ENCODE measurements around the gene YDJC. TPM values are rescaled to one million over a fixed set of nuclear protein-coding genes. Genes with fewer than 3 reads are reported as not detected.

YDJC gene
- total and polyA plus RNA-seq, 2 of the 13 experiments (the other 11 are each of a cell fraction or from before 2014, with no cell fraction given): 15.3 to 32.0 TPM

DNA sequence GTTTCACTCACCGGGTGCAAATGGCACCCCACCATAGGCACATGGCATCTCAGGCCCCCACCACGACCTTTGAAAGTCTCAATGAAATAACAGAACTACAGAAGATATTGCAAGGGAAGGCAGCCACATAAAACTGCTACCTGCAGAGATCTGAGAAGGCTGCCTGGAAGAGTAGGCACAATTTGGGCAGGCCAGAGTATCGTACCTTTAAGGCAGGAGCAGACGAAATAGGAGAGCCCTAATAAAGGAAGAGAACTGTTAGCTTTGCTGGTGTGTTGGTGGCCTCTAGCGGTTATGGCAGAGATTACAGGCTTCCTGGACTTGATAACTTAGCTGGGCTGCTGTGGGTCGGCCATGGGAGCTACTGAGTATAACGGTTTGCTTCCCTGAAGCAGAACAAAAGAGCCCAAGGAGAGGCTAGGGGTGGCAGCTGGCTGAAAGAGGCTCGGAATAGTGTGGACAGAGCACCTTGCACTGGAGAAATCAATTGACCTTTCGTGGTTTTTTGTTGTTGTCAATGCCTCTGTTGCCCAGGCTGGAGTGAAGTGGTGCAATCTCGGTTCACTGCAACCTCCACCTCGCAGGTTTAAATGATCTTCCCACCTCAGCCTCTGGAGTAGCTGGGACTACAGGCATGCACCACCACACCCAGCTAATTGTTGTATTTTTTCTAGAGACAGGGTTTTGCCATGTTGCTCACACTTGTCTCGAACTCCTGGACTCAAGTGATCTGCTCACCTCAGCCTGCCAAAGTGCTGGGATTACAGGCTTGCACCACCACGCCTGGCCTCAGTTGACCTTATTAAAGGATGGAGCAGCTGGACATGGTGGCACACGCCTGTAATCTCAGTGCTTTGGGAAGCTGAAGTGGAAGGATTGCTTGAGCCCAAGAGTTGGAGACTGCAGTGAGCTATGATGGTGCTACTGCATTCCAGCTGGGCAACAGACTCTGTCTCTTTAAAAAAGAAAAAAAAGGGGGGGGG is 17.1 kb upstream of the YDJC start (continued):
- TF ChIP-seq ZNF263 (CRISPR knock-in tag; IDR thresholded peaks at IDR 0.05): 0 out of 2 replicates have a peak, but pooled peaks have one; percentile 14
- TF ChIP-seq ZNF629 (CRISPR knock-in tag; conservative IDR thresholded peaks at IDR 0.05): no peak
- TF ChIP-seq ELK4 (CRISPR knock-in tag; IDR thresholded peaks at IDR 0.05; ENCODE audit: borderline replicate concordance): no peak
- TF ChIP-seq ZNF143 (CRISPR knock-in tag; IDR thresholded peaks at IDR 0.05): no peak
- TF ChIP-seq ZNF672 (CRISPR knock-in tag; IDR thresholded peaks at IDR 0.05): no peak
- TF ChIP-seq CERS6 (CRISPR knock-in tag; IDR thresholded peaks at IDR 0.05): no peak
- TF ChIP-seq HOXA5 (CRISPR knock-in tag; IDR thresholded peaks at IDR 0.05): peak; percentile 36; the same call in 1 of the 2 replicates
- TF ChIP-seq SMC3 (IDR thresholded peaks at IDR 0.05; ENCODE audit: low read length): peak; percentile 73
- TF ChIP-seq TOE1 (CRISPR knock-in tag; IDR thresholded peaks at IDR 0.05): no peak
- no peak for TF ChIP-seq POGZ (CRISPR knock-in tag; IDR thresholded peaks at IDR 0.05)
- TF ChIP-seq RAD21 (CRISPR knock-in tag; IDR thresholded peaks at IDR 0.05): peak; percentile 83
- TF ChIP-seq, protein P1, sequence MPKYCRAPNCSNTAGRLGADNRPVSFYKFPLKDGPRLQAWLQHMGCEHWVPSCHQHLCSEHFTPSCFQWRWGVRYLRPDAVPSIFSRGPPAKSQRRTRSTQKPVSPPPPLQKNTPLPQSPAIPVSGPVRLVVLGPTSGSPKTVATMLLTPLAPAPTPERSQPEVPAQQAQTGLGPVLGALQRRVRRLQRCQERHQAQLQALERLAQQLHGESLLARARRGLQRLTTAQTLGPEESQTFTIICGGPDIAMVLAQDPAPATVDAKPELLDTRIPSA (CRISPR knock-in tag; IDR thresholded peaks at IDR 0.05; ENCODE audit: borderline replicate concordance): no peak
- no peak for TF ChIP-seq CHD2 (IDR thresholded peaks at IDR 0.05; ENCODE audit: low read depth, low read length)
- TF ChIP-seq ZNF33B (CRISPR knock-in tag; IDR thresholded peaks at IDR 0.05): peak; percentile 55; the same call in 1 of the 2 replicates
- TF ChIP-seq, protein P2, sequence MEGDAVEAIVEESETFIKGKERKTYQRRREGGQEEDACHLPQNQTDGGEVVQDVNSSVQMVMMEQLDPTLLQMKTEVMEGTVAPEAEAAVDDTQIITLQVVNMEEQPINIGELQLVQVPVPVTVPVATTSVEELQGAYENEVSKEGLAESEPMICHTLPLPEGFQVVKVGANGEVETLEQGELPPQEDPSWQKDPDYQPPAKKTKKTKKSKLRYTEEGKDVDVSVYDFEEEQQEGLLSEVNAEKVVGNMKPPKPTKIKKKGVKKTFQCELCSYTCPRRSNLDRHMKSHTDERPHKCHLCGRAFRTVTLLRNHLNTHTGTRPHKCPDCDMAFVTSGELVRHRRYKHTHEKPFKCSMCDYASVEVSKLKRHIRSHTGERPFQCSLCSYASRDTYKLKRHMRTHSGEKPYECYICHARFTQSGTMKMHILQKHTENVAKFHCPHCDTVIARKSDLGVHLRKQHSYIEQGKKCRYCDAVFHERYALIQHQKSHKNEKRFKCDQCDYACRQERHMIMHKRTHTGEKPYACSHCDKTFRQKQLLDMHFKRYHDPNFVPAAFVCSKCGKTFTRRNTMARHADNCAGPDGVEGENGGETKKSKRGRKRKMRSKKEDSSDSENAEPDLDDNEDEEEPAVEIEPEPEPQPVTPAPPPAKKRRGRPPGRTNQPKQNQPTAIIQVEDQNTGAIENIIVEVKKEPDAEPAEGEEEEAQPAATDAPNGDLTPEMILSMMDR (CRISPR knock-in tag; IDR thresholded peaks at IDR 0.05): peak; percentile 86
- 0 out of 2 replicates have a peak, but pooled peaks have one; percentile 40 for TF ChIP-seq REPIN1 (CRISPR knock-in tag; IDR thresholded peaks at IDR 0.05; ENCODE audit: borderline replicate concordance, low read depth)
- TF ChIP-seq ZNF607 (CRISPR knock-in tag; IDR thresholded peaks at IDR 0.05; ENCODE audit: borderline replicate concordance): no peak
- TF ChIP-seq FOXJ3 (CRISPR knock-in tag; IDR thresholded peaks at IDR 0.05; ENCODE audit: borderline replicate concordance): 0 out of 2 replicates have a peak, but pooled peaks have one; percentile 30
- no peak for TF ChIP-seq ATF2 (CRISPR knock-in tag; IDR thresholded peaks at IDR 0.05)
- TF ChIP-seq ZSCAN30 (CRISPR knock-in tag; IDR thresholded peaks at IDR 0.05): no peak
- peak; percentile 41; the same call in 1 of the 2 replicates for TF ChIP-seq ZNF160 (CRISPR knock-in tag; IDR thresholded peaks at IDR 0.05)
- TF ChIP-seq STAG1 (CRISPR knock-in tag; IDR thresholded peaks at IDR 0.05): peak; percentile 89
- TF ChIP-seq ZNF205 (CRISPR knock-in tag; IDR thresholded peaks at IDR 0.05): no peak
